Ovary (tissue), 9 donors: Measurements from ENCODE around the gene P4HA3. TPM values are rescaled to one million over a fixed set of nuclear protein-coding genes. Genes with fewer than 3 reads are reported as not detected.

Experiments
- DNase-seq, 5 donors: peaks; one replicate each; pipeline ENCODE4 v3.0.0-alpha.2; 2019 to 2020
- H3K27ac ChIP-seq, 2 donors: fragments of 200-600 bp; one replicate each; pipeline versions ENCODE4 v1.5.1 to v1.8.0; 2019 to 2022
- H3K27me3 ChIP-seq: fragments of 200-600 bp; one replicate; pipeline ENCODE4 v1.8.0; 2022
- H3K36me3 ChIP-seq: fragments of 200-600 bp; sonication (generic); one replicate; pipeline ENCODE4 v1.5.1; 2019
- H3K4me1 ChIP-seq: one replicate; pipeline ENCODE4 v1.8.1; 2013; ENCODE audit warnings: mild to moderate bottlenecking, moderate library complexity; ENCODE audit not compliant: insufficient read depth
- H3K4me3 ChIP-seq: fragments of 200-600 bp; sonication (generic); one replicate; pipeline ENCODE4 v1.5.1; 2017
- H3K9me3 ChIP-seq, 2 donors: fragments of 200-600 bp in 1 of 2; sonication (generic) in 1 of 2; one replicate each; pipeline versions ENCODE4 v1.5.1 to v1.8.1; 2013 to 2019; ENCODE audit warnings: mild to moderate bottlenecking in 1 of 2, moderate library complexity in 1 of 2
- CTCF ChIP-seq, 3 donors: fragments of 450-650 bp in 2 of 3; fragments of 200-600 bp in 1 of 3; IDR thresholded peaks; one replicate each; pipeline versions ENCODE4 v1.5.1 to v1.8.0; 2016 to 2022; ENCODE audit warnings: antibody characterized with exemption in 3 of 3, mild to moderate bottlenecking in 1 of 3
- EP300 ChIP-seq: sonication (generic); formaldehyde crosslinking; IDR thresholded peaks from one replicate; pipeline ENCODE4 v1.6.1; 2017; ENCODE audit warnings: antibody characterized with exemption
- POLR2A ChIP-seq: fragments of 450-650 bp; IDR thresholded peaks from one replicate; pipeline ENCODE4 v1.6.1; 2017; ENCODE audit warnings: antibody characterized with exemption, mild to moderate bottlenecking, moderate library complexity
- WGBS, 3 donors: extraction: QIAGEN DNeasy Blood & Tissue Kit in 1 of 3; methylation state at CpG; one replicate each; pipeline versions ENCODE4 v1.1.5 to v1.1.7; 2013 to 2017; 5-methylcytosine and 5-hydroxymethylcytosine counted together
- intact Hi-C, 4 donors: fragments of 100-400 bp; cut with DNase I; formaldehyde crosslinking; loops; one replicate each; pipeline versions ENCODE4 v1.11.0 to v1.15.1; 2022 to 2023
- polyA plus RNA-seq, 2 donors: library from polyadenylated mRNA; stranded (reverse); fragments of 200-250 nt in 1 of 2; fragments of 350-450 nt in 1 of 2; fragmentation: Illumina TruSeq in 1 of 2; extraction: RNeasy Lipid Tissue Mini Kit (QIAGEN cat#74804) in 1 of 2; gene quantifications; one replicate each; pipeline ENCODE4 v1.2.3, GENCODE V29; 2013 to 2014
- total RNA-seq, 7 donors: library from RNA; depleted of rRNA in 2 of 7; stranded (reverse); fragments of >200 nt in 2 of 7; fragmentation: NEBNext Ultra II Directional in 3 of 7; extraction: Animal tissue kit (Norgen Biotek cat#: 25700) in 3 of 7; gene quantifications; one replicate each; pipeline versions ENCODE4 v1.1.0 to v1.2.4, GENCODE V29; 2016 to 2023
- donor health status: DM: no; HTN: no; CAD: no; lungs with moderate emphysema.
- donor health status: DM: no; HTN: no; CAD: no.
- donor health status: Bipolar disorder and iron deficiency.
- donor health status: DM: yes; HTN: yes; CAD: no.
- donor health status: DM: no; HTN: no; CAD: no.
- donor health status: DM: yes; HTN: yes; CAD: no.

The P4HA3 gene
- total and polyA plus RNA-seq, 9 donors, result 0.28 to 5.6 (median 1.0) TPM

- Histone ChIP-seq H3K4me3 (no peak overlapping the region), H3K36me3 (no peaks in the 10 kb centered on the region), H3K4me1 (peaks cover 4% of the 10 kb centered on the region), H3K27me3 (no peaks in the 10 kb centered on the region), H3K27ac (no peak overlapping the region), H3K9me3 (no peaks in the 10 kb centered on the region)
- no peak for TF ChIP-seq EP300
- TF ChIP-seq POLR2A, result no peak
- no peak for TF ChIP-seq CTCF (IDR thresholded peaks at IDR 0.05)
- WGBS, 3 donors, result 75 to 86% (median 79%) methylated on average over 8 of the region's 8 CpGs
- no peak for DNase-seq
- intact Hi-C loops, result loop anchor here in 2 of 4 donors (10.0 kb wide), 1 partner anchor 321 kb away; no protein-coding TSS in a partner anchor
Measured at GRCh38 chr11:74253361-74253760, 58.1 kb downstream of the P4HA3 start.

GRCh38 chr11:74249496-74249895 is 61.9 kb downstream of the P4HA3 start:
- no peaks in the 10 kb centered on the region for H3K27me3 ChIP-seq
- TF ChIP-seq POLR2A (no peak), EP300 (no peak), CTCF (IDR thresholded peaks at IDR 0.05) (no peak)
- intact Hi-C loops, result no loop called here
- WGBS, 3 donors, result 91 to 98% (median 95%) methylated on average over 2 of the region's 2 CpGs
- no peak for DNase-seq
- no peak overlapping the region for H3K27ac ChIP-seq
- no peak overlapping the region for H3K4me3 ChIP-seq
- no peaks in the 10 kb centered on the region for H3K4me1 ChIP-seq
- H3K9me3 ChIP-seq, result no peaks in the 10 kb centered on the region
- H3K36me3 ChIP-seq, result no peaks in the 10 kb centered on the region

- no peaks in the 10 kb centered on the region for H3K27me3 ChIP-seq
- H3K27ac ChIP-seq, result no peak overlapping the region
- WGBS, 3 donors, result 96 to 100% (median 96%) methylated on average over 1 of the region's 1 CpG
- H3K4me1 ChIP-seq, result no peaks in the 10 kb centered on the region
- no peaks in the 10 kb centered on the region for H3K9me3 ChIP-seq
- intact Hi-C loops, result no loop called here
- H3K36me3 ChIP-seq, result no peaks in the 10 kb centered on the region
- TF ChIP-seq CTCF (IDR thresholded peaks at IDR 0.05), result no peak
- TF ChIP-seq EP300, result no peak
- TF ChIP-seq POLR2A, result no peak
- H3K4me3 ChIP-seq, result no peak overlapping the region
- no peak for DNase-seq
Measured at GRCh38 chr11:74248469-74248868, 63.0 kb downstream of the P4HA3 start.

- Histone ChIP-seq H3K27me3 (no peaks in the 10 kb centered on the region), H3K4me1 (no peaks in the 10 kb centered on the region), H3K27ac (no peak overlapping the region), H3K9me3 (no peaks in the 10 kb centered on the region), H3K36me3 (no peaks in the 10 kb centered on the region), H3K4me3 (no peak overlapping the region)
- TF ChIP-seq CTCF (IDR thresholded peaks at IDR 0.05) (no peak), EP300 (no peak)
- WGBS, 3 donors, result 21 to 56% (median 33%) methylated on average over 1 of the region's 1 CpG
- DNase-seq, result no peak
- intact Hi-C loops, result no loop called here
Measured at GRCh38 chr11:74238243-74238642, 73.2 kb downstream of the P4HA3 start.

GRCh38 chr11:74237541-74237940 is 73.9 kb downstream of the P4HA3 start:
- H3K4me3 ChIP-seq, result no peak overlapping the region
- intact Hi-C loops, result no loop called here
- H3K36me3 ChIP-seq, result no peaks in the 10 kb centered on the region
- no peaks in the 10 kb centered on the region for H3K9me3 ChIP-seq
- H3K27me3 ChIP-seq, result no peaks in the 10 kb centered on the region
- 77 to 85% (median 85%) methylated on average over 2 of the region's 2 CpGs for WGBS, 3 donors
- H3K27ac ChIP-seq, result no peak overlapping the region
- H3K4me1 ChIP-seq, result no peaks in the 10 kb centered on the region
- TF ChIP-seq POLR2A (no peak), EP300 (no peak), CTCF (IDR thresholded peaks at IDR 0.05) (no peak)
- DNase-seq, result no peak
